GM12872 (cell line): Measurements from ENCODE around the gene FAM53B.

Source experiments
- TF ChIP-seq, protein P1 (sequence below): IDR thresholded peaks from 3 replicates; pipeline ENCODE4 v1.5.1; 2011; ENCODE audit warnings: low read depth, mild to moderate bottlenecking, low read length, moderate library complexity; ENCODE audit not compliant: insufficient read depth

Gene FAM53B

GRCh38 chr10:124668517-124669051 lies 75.6 kb downstream of the FAM53B start:
- TF ChIP-seq, protein P1, sequence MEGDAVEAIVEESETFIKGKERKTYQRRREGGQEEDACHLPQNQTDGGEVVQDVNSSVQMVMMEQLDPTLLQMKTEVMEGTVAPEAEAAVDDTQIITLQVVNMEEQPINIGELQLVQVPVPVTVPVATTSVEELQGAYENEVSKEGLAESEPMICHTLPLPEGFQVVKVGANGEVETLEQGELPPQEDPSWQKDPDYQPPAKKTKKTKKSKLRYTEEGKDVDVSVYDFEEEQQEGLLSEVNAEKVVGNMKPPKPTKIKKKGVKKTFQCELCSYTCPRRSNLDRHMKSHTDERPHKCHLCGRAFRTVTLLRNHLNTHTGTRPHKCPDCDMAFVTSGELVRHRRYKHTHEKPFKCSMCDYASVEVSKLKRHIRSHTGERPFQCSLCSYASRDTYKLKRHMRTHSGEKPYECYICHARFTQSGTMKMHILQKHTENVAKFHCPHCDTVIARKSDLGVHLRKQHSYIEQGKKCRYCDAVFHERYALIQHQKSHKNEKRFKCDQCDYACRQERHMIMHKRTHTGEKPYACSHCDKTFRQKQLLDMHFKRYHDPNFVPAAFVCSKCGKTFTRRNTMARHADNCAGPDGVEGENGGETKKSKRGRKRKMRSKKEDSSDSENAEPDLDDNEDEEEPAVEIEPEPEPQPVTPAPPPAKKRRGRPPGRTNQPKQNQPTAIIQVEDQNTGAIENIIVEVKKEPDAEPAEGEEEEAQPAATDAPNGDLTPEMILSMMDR: no peak

GRCh38 chr10:124667425-124668345 lies 76.5 kb downstream of the FAM53B start:
- TF ChIP-seq, protein P1: no peak

DNA sequence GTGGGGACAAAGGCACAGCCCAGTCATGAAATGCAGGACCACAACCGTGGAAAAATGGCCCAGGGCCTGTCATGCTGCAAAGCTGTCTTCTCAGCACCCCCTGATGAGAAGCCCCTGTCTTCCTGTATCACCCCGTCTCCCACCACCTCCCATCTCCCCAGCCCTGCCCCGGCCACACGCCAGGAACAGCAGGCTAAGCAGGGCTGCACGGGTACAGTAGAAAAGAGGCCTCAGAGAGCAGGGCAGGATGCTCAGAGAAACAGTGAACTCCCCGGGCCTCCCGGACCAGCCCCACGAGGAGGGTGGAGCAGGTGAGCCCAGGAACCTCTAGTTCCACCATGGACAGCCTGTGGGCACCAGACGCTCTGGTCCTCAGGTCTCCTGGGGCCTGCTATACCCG lies 77.7 kb downstream of the FAM53B start:
- TF ChIP-seq, protein P1: no peak

- TF ChIP-seq, protein P1: no peak
These were observed 78.2 kb downstream of the FAM53B start for GRCh38 chr10:124665980-124666379.

GRCh38 chr10:124665558-124665957 lies 78.6 kb downstream of the FAM53B start:
- TF ChIP-seq, protein P1: no peak

DNA sequence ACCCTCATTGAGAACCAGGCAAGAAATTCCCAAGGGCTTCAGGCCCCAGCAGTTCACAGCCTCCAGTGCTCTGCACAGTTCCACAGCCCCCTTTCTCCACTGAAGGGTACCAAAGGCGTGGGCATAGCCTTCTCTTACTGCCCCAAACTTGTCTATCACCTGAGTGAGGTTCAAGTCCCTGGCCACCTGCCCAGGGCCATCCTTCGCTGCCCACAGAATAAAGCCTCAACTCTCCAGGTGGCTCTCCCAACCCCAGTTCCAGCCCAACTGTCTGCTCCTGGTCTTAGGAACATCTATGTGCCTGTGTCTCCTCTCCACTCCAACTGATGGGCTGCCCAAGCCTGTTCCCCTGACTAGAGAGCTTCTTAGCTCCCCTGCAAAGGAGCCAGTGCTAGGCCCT lies 79.1 kb downstream of the FAM53B start:
- TF ChIP-seq, protein P1: no peak

DNA sequence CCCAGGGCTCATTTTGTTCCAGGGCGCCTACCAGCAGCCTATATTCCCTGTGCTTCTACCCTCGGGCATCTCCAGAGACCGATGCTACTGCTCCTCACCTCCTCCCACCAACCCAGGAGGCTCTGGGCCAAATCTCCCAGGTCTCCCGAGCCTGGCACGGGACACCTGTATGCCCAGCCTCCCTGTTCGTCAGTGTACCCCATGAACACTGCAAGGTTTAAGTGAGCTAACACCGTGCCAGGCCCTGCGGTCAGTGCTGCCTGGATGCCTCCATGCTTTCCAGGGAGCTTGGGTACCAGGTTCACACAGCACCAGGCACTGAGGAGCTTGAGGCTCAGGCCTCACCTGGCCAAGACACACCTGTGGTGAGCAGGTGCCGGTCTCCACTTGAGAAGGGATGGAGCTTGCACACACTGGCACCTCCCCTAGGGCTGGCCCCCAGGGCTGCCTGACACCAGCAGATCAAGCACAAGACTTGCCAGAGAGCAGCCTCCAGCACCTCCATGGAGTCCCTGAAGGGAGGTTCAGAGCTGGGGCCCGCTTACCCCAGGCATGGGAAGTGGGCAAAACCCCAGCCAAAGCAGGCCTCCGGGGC lies 80.3 kb downstream of the FAM53B start:
- TF ChIP-seq, protein P1: no peak
